Hematopoietic multipotent progenitor cell treated with erythropoietin and hydrocortisone succinate and interleukin-3 and kit ligand, for 4 days (in vitro differentiated cells): Measurements from ENCODE around the gene ARMH3.
"Not testable (repeated sequence)": the region's sequence is repeated elsewhere in the genome, so short reads cannot be mapped to it uniquely, and the experiment has no call there.

Experiments used
- DNase-seq: peaks from one replicate; pipeline ENCODE4 v3.0.0-alpha.2; 2015

The ARMH3 gene

DNA sequence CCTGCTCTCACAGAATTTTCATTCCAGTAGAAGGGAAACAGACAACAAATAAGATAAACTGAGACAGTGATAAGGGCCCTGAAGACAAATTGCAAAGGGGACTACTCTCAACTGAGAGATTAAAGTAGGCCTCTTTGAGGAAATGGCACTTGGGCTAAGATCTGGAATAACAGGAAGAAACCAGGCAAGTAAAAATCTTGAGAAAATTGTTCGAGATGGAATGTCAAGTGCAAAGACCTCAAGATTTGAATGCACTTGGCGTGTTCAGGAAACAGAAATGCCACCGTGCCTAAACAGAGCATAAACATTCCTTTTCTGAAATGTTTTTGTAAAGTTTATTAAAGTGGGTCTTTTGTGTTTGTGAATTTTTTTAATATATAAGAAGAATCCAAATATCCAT, 10.7 kb downstream of the ARMH3 start:
- DNase-seq, result no peak

DNA sequence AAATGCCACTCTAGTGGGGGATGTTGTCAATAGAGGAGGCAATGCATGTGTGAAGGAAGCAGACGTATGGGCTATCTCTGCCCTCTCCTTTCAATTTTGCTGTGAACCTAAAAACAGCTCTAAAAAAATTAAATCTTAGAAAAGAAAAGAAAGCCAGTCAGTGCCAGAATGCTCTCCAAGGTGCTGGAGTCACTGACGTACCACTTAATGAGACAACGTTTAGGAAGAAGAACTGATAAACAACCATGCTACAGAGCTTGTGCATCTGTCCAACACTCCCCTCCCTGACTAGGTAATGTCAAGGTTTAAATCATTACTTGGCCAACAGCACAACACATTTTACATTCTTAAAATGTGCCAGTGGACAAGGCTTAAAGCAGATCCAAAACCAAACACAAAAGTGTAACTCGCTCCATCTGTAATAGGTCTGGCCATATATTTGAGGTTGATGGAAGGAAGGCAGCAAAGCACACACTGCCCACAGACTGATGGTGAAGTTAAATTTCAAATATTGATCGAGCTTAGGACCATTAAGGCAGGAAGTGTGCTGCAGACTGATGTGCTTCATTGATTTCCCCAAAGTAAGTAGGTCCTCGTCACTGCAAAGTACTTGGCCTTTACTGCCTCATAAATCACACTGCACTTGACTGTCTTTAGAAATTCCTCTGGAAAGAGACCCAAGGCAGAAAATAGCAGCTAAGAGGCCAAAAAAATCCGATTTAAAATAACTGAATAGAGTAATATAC, 15.5 kb downstream of the ARMH3 start:
- peak; percentile 33 for DNase-seq

DNA sequence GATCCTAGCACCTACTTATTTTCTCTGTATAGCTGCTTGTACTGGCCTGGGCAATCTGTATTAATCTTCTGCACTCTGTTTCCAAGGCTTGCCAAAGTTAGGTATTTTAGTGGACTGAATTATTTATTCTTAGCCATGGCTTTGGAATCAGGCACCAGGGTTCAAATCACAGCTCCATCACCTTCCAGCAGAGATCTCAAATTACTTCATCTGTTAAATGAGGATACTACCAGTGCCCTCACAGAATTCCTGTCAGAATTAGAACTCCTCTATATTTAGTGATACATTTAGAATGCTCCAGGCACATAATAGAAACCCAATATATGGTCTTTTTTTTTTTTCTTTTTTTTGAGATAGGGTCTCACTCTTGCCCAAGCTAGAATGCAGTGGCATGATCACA, 17.6 kb downstream of the ARMH3 start:
- DNase-seq, result no peak

DNA sequence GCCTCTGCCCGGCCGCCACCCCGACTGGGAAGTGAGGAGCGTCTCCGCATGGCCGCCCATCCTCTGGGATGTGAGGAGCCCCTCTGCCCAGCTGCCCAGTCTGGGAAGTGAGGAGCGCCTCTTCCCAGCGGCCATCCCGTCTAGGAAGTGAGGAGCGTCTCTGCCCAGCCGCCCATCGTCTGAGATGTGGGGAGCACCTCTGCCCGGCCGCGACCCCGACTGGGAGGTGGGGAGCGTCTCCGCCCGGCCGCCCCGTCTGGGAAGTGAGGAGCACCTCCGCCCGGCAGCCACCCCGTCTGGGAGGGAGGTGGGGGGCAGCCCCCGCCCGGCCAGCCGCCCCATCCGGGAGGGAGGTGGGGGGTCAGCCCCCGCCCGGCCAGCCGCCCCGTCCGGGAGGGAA, 20.2 kb downstream of the ARMH3 start:
- DNase-seq, result not testable (repeated sequence)

DNA sequence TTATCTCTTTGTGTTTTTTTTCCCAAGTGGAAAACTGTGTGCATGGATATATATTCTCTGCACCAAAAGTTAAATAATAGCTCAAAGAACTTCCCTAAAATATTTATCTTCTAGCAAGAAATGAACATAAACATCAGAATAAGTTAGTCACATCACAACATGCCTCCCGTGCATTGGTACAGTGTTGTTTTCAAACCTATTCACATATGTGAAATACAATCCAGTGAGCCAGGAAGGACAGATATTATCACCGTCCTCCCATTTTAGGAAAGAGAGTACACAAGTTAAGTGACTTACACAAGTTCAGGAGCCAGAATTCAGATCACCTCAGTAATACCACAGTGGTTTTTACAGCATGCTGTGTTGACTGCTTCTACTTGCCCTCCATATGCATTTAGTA, 22.2 kb downstream of the ARMH3 start:
- DNase-seq, result no peak

DNA sequence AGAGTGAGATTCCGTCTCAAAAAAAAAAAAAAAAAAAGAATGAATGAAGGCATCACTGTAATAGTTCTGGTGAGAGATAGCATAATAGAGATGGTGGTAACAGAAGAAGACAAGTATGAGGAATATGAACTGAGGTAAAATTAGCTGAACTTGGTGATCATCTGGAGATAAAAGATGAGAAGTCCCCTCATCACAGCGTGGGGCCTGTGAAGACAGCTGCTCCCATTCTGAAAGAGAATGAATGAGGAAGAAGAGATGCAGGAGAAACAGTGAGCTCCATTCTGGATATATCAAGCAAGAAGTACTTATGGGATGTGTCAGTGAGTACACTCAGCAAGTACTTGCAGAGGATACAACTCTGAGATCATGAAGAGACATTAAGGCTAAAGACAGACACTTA, 28.7 kb downstream of the ARMH3 start:
- no peak for DNase-seq

DNA sequence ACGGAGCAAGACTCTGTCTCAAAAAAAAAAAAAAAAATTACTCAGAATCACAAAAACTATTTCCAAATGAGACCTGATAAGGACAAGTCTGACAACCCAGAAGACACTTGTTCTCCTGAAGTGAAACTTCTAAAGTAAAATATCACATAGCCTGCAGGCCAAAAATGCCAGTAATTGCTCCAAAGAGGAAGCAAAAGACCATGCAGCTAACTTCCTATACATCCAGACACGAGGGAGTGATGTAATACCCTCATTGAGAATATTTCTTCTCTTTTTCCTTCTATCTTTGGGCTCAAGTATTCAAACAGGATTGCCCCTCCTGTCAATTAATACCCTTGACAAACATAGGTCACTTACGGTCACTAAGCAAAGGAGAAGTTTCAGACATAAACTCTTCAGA, 31.2 kb downstream of the ARMH3 start:
- DNase-seq, result peak; percentile 38

DNA sequence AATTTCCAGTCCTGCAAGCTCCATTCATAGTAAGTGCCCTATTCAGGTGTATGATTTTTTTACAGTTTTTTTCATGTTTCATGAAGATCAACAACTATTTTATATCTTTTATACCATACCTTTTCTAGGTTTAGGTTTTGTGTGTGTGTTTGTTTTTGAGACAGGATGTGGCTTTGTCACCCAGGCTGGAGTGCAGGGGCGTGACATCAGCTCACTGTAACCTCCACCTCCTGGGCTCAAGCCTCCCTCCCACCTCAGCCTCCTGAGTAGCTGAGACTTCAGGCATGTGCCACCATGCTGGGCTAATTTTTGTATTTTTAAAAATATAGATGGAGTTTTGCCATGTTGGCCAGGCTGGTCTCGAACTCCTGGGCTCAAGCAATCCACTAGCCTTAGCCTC, 35.0 kb downstream of the ARMH3 start:
- DNase-seq, result no peak

DNA sequence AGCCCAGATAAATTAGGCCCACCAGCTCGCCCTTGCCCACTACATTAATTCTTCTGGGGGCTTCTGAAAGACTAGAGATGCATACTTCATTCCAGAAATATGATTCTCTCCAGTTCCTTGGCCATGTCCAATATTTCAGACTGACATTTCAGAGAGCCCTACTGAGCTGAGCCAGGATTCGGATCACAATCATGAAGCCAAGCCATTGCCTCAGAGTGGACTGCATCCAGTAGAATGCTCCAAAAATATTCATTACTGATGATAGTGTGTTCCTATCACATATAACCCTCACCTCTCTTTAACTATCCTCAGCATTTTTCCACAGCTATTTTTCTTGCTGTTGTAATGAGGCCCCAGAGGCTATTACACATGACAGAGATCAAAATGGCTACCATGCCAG, 38.7 kb downstream of the ARMH3 start:
- no peak for DNase-seq

DNA sequence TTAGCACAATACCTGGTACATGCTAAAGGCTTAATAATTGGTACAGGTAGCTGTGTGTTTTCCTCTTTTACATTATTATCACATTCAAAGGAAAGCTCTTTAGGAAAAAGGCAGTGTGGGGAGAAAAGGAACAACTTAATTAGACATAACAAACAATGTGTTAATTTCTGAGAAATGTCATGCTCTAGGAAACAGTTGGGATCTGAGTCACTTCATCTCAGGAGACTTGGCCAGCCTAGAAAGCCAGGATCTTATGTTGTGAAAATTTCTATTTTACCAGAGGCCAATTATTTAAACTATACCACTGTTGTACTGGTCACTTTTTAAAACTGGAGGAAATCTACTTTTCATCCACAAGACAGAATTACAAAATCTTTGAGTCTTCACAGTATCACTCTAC, 39.6 kb downstream of the ARMH3 start:
- no peak for DNase-seq

DNA sequence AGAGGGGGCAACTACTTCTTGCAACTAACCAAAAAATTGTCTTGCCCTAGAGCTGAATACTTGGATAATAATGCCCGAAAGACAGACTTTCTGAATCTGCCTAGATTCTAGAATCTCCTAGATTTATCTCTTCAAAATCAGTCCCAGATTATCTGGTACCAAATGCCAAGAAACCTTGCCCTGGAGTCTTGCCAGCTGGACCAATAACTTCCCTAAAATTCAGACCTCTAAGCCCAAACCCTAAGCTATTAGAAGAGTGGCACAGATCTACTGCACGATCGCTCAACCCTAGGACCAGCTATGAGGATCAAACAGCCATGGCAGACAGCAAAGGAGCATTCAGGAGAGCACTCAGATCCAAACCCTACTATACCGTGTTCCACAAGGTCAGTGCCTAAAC, 45.0 kb downstream of the ARMH3 start:
- no peak for DNase-seq

DNA sequence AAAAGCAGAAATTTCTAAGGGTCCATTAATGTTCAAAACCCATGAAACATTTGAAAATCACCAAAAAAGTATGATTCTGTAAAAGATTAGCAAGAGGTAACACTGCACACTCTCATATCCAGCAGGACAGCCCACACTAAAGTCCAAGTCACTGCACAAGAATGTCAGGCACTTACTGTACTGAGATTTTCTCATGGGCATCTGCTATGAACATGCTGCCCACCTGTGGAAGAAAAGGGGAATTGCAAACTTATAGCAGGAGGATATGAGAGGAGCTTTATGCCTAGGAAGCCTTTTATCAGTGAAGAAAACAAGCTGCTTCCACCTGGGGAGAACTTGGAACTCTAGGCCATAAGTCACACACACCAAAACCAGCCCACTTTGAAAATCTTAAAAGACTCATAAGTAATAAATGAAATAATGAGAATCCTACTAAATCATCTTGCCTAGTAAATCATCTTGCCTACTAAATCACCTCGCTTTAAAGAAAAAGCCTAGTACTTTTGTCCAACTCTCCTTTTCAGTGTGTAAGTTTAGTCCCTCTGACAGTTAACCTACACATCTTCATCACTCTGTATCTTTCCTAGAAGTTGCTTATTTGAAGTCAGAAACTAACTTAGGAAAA, 46.1 kb downstream of the ARMH3 start:
- peak; percentile 89 for DNase-seq

DNA sequence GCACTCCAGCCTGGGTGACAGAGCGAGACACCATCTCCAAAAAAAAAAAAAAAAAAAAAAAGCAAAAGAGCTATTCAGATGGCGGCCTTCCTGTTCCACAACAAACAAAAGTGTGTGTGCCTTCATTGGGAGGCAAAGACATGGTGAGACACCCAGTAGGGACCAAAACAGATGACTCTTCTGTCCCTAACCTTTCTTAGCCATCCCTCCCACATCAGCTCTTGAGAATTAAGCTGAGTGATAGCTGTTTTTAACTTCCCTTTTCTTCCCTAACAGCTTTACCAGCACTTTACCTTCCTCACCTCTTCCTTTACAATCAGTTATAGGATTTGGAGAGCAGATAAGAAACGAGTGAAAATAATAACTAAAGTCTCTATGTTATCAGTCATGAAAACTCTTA, 48.2 kb downstream of the ARMH3 start:
- DNase-seq, result peak; percentile 49

DNA sequence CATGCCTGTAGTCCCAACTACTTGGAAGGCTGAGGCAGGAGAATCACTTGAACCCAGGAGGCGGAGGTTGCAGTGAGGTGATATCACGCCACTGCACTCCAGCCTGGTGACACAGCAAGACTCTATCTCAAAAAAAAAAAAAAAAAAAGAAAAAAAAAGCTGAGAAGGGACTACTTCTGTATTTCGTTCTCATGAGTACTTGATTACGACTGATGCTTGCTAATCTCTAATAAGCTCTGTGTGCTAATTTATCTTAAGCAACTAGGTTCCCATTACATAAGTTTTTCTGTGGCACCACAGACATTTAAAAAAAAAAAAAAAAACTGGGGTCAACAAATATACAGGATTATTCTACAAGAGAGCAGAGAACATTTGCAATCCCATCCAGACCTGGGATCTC, 48.9 kb downstream of the ARMH3 start:
- peak; percentile 49 for DNase-seq

DNA sequence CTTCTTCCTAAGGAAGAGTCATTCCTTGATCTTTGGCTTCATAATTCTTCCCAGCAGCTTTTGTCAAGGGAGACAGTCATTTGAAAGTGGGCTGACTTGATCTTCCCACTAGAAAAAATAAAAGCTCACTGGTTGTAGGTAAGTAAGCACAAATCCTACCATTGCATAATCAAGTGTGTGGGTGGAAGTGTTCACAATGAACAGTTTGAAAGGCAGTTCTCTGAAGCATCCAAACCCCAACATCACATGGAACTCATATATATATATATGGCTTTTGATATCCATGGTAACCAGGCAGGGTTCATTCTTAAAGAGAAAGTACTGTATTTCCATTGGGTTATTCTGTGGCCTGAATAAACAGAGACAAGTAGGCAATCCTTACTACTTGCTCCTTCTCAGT, 51.6 kb downstream of the ARMH3 start:
- no peak for DNase-seq

DNA sequence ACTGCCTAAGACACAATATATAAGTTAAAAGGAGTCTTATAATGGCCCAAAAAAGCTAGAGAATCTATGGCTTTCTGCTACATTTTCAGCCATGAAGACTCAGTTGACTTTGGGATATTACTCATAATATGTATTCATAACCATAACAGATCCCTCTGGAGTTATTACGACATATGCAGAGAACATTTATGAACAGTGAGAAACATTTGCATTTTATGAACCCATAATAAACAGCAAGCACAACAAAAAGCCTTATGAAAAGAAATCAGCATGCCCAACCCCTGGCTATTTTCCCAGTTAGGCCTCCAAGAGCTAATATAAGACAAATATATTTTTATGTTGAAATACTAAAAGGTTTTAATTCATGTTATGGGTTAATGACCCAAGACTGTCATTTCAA, 52.4 kb downstream of the ARMH3 start:
- DNase-seq, result no peak

DNA sequence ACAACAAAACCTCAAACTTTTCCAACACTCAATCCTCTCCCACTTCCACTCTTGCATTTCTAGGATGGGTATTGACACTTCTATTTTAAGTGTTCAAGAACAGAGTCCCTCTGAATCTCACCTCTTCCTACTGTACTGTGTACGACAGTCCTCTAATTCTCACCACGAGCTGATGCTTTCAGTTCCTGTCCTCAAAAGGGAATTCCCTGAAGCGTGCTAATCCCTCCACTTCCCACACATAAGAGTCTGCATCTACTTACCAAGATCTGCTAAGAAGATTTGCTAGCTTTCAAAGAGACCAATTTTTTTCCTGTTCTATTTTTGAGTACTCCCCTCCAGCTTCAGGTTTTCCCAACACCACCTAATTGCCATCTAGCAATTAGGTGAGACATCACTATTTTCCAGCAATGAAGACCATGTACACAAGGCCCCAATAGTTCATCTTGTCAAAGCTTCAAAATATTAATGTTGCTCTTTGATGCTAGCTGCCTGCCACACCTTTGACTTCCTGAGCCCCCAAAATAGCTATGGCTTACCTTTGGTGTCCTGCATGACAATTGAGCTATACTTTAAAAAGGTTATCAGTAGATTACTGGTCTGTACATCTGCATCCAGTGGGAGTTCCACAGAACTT, 54.4 kb downstream of the ARMH3 start:
- DNase-seq, result no peak

DNA sequence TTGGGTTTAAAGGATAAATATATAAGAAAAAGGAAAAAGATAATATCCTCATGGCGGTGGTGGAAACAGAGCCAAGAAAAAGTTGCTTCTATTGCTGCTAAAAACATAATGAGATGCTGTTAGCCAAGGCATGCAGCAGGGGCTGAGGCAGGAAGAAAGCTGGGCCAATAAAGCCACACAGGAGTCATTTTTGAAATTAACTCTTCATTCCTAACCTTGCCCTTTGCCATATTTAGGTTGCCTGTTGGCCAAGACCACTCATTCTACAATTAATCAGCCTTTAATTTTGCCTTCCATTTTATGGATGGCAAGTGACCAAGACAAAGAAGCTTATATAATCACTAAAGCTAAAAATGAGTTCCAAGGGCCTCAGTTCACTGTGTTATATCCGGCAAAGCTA, 58.2 kb downstream of the ARMH3 start:
- DNase-seq, result no peak

DNA sequence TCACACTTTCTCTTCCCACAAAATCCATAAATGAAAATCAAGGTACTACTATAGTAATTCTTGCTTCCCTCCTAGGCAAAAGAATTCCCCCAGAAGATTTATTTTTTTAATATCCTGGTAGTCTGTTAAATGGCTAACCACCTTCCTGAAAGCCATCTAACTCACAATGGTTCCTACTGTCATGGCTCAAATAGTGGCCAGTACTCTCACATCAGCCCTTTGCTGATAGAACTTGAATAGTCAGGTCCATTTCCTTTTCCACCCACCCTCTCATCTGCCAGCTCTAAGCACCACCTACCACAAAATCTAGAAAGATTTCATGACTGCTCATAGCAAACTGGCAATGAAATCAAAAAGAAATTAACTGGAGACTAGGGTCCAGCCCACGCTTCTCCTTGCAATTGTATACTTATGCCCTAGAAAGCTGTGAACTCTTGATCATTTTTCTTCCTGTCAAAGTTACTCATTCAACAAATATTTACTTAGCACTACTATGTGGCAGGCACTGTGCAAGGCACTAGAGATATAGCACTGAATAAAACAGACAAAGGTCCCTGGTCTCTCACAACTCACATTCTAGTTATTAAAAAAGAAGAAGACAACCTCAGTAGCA, 60.4 kb downstream of the ARMH3 start:
- no peak for DNase-seq

DNA sequence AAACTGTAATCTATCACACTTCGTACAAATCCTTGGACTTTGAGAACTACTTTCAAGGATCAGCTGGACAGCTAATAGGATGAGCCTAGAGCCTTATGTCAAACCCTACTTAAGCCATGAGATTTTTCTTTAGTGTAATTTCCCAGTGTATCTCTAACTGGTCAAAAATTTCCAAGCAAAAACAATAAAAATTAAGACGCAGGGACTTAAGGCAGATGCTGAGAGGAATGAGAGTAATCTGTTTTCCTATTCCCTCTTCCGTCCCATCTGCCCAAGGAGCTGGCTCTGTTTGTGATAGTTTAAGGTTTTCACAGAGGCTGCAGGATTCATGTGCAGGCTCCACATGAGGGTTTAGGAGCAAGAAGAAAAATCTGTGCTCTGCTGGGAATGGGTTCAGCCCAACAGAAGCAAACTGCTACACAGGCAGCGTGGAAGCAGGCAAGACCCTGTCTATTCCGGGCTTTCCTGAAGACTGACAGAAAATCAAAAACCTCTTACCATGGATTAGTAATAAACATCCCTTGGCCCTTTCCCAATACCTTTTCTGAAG, 62.2 kb downstream of the ARMH3 start:
- DNase-seq, result no peak

DNA sequence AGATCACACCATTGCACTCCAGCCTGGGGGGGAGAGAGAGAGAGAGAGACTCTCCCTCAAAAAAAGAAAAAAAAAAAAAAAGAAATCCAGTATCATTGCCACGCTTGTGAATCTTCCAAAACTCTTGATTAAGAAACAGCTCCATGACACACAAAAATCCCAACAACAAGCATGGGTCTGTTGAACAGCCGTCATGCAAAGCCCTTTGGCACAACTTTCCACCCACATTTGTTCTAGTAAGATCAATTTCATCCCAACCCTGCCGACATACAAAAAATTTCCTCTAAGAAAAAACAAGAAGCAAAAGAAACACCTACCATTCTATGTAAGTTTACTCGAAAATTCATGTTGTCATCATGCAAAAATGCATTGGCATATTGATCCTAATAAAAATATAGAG, 62.8 kb downstream of the ARMH3 start:
- DNase-seq, result no peak

DNA sequence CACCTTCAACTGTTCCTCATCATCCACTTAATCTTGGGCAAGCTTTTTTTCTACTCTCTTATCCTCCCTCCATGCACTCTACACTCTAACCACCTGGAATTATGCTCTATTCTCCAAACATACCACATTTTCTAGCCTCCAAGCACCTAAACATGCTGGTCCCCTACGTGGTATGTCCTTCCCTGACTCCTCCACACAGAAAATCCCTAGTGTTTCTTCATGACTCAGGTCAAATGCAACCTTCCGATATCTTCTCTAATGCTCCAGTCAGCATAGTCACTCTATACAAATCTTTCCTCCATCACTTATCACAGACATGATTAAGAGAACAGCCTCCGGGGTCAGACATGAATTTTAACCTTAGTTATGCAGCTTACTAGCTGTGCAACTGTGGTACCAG, 68.8 kb downstream of the ARMH3 start:
- DNase-seq, result no peak

DNA sequence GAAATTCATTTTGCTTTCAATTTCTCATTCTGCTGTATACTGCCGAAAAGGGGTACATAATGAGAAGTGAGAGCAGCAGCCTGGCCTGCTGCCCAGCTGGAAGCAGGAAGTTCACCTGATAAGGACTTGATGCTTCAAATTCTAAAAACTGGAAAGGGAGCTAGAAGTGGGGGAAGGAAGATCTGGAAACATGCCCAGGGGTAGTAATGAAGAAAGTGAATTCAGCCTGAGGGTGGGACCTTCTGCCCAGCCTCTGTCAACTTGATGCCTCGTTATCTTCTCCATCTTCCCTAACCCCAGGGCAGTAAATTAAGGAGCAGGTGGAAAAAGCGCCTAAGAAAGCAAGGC, 69.4 kb downstream of the ARMH3 start:
- DNase-seq, result peak; percentile 86

DNA sequence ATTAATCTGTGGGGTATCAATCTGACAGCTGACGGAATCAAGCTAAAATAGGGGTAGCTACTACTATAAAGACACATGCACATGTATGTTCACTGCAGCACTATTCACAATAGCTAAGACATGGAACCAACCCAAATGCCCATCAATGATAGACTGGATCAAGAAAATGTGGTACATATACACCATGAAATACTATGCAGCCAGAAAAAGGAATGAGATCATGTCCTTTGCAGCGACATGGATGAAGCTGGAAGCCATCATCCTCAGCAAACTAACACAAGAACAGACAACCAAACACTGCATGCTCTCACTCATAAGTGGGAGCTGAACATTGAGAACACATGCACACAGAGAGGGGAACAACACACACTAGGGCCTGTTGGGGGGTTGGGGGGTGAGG, 75.3 kb downstream of the ARMH3 start:
- DNase-seq, result not testable (repeated sequence)
